SW480 (cell line): ENCODE results near the gene POLD1.
"Not testable (repeated sequence)": the region's sequence is repeated elsewhere in the genome, so short reads cannot be mapped to it uniquely, and the experiment has no call there.

Experiments used
- DNase-seq: peaks from one replicate; pipeline ENCODE4 v3.0.0-alpha.2; 2016; ENCODE audit warnings: low spot score

Gene POLD1

DNA sequence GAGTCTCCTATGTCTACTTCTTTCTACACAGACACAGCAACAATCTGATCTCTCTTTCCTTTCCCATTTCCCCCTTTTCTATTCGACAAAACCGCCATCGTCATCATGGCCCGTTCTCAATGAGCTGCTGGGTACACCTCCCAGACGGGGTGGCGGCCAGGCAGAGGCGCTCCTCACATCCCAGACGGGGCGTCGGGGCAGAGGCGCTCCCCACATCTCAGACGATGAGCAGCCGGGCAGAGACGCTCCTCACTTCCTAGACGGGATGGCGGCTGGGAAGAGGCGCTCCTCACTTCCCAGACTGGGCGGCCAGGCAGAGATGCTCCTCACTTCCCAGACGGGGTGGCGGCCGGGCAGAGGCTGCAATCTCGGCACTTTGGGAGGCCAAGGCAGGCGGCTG is 6.8 kb downstream of the POLD1 start:
- DNase-seq, result not testable (repeated sequence)

DNA sequence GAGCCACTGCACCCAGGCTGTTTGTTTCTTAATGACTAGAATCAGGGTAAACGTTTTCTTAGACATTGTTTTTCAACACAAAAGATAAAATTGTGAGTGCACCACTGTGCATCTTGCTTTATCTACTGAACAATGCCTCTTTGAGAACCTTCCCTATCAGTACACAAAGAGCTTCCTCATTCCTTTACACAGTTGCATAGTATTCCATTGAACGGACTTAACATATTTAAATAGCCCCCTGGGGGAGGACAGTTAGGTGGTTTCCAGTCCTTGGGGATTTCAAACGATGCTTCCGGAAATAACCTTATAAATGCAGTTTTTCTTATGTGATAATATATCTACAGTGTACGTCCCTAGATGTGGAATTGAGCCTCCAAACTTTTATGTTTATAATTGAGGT is 8.6 kb downstream of the POLD1 start:
- no peak for DNase-seq

DNA sequence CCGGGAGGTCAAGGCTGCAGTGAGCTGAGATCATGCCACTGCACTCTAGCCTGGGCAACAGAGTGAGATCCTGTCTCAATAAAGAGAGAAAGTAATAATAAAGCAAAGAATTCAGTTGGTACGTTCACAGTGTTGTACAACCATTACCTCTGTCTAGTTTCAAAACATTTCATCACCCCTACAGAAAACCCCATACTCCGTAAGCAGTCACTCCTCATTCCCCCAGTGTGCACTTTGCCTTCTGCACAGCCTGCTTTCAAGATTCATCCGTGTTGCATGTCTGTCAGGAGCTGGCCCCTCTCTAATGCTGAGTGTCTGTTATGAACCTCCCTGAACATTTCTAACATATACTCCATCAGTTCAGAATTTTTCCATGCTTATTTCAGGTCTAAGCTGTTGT is 9.4 kb downstream of the POLD1 start:
- no peak for DNase-seq

DNA sequence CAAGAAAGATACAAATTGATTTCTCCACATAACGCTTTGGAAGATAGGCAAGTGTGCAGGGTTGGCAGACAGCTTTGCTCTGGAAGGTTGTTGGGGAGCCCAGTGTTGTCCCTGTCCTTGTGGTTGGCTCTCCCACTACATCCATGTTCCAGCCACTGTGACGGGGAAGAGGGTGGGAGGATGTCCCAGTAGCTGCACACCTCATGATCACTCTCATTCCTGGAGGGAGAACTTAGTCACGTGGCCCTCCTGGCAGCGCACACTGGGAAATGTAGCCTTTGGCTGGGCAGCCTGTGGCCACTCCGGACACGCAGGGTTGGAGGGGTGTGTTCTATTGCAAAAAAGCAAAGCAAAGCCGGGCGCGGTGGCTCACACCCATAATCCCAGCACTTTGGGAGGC is 9.9 kb downstream of the POLD1 start:
- no peak for DNase-seq

DNA sequence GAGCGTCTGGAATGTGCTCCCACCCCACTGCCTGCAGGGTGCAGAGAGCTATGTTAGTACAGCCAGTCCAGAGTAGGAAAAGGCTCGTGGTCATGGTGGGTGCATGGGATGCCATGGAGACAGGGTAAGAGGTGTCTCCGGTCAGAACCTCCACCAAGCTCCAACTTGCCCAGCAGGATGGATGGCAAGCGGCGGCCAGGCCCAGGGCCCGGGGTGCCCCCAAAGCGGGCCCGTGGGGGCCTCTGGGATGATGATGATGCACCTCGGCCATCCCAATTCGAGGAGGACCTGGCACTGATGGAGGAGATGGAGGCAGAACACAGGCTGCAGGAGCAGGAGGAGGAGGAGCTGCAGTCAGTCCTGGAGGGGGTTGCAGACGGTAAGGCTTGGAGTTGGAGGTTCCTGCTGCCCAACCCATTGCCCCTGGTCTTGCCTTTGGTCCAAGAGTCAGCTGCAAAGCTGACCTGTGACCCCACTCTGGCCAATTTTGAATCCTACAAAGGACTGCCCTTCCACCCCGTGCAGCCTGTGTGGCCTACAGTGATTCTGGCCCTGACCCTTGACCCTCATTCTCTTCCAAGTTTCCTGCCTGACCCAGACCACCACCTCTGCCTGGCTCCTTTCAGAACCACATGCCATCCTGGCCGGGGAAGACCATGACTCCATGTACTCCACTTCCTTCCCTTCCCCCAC is 14.7 kb downstream of the POLD1 start:
- no peak for DNase-seq

DNA sequence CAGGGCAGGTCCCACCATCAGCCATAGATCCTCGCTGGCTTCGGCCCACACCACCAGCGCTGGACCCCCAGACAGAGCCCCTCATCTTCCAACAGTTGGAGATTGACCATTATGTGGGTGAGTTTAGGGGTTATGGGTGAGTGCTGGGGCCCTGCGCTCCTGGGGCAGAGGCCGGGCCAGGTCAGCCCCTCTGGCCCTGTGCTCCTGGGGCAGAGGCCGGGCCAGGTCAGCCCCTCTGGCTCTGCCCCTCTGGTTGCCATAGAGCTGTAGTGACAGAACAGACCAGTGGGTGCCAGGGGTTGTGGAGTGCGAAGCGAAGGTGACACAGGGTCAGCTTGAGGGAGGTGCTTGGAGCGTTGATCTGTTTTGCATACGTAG is 15.2 kb downstream of the POLD1 start:
- no peak for DNase-seq

DNA sequence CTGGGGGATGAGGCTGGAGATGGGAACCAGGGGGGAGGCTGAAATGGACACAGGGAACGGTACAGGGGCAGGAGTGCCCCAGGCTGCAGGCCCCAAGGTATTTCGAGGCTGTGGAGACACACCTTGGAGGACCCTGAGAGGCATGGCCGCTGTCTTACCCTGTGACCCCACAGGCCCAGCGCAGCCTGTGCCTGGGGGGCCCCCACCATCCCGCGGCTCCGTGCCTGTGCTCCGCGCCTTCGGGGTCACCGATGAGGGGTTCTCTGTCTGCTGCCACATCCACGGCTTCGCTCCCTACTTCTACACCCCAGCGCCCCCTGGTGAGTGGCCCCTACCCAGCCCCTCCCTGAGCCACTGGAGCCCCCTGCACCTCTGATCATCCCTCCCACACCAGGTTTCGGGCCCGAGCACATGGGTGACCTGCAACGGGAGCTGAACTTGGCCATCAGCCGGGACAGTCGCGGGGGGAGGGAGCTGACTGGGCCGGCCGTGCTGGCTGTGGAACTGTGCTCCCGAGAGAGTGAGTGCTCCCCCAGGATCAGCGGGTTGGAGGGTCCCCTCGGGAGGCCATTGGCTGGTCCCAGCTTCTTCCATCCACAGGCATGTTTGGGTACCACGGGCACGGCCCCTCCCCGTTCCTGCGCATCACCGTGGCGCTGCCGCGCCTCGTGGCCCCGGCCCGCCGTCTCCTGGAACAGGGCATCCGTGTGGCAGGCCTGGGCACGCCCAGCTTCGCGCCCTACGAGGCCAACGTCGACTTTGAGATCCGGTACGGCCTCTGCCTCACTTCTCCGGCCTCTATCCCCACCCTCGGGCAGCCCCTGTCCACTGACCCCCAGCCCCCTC is 17.7 kb downstream of the POLD1 start:
- DNase-seq, result no peak

DNA sequence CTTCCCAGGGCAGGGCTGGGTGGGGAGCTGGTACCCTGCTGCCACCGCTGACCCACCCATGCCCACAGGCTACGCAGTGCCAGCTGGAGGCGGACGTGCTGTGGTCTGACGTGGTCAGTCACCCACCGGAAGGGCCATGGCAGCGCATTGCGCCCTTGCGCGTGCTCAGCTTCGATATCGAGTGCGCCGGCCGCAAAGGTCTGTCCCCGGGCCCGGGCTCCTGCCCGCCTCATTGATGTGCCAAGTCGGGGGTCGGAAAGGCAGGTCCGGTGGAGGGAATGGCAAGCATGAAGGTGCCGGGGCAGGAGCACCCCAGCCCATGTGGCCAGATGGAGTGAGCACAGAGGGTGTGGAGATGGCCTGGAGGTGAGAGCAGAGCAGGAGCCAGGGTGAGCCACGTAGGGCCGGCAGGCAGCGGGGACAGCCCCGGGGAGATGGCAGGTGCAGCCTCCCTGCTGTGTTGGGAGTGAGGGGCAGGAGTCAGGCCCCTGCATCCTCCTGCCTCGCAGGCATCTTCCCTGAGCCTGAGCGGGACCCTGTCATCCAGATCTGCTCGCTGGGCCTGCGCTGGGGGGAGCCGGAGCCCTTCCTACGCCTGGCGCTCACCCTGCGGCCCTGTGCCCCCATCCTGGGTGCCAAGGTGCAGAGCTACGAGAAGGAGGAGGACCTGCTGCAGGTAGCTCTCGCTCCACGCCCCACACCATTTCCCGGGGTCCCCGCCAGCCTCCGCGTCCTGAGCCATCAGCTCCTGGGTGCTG is 18.6 kb downstream of the POLD1 start:
- DNase-seq, result no peak

DNA sequence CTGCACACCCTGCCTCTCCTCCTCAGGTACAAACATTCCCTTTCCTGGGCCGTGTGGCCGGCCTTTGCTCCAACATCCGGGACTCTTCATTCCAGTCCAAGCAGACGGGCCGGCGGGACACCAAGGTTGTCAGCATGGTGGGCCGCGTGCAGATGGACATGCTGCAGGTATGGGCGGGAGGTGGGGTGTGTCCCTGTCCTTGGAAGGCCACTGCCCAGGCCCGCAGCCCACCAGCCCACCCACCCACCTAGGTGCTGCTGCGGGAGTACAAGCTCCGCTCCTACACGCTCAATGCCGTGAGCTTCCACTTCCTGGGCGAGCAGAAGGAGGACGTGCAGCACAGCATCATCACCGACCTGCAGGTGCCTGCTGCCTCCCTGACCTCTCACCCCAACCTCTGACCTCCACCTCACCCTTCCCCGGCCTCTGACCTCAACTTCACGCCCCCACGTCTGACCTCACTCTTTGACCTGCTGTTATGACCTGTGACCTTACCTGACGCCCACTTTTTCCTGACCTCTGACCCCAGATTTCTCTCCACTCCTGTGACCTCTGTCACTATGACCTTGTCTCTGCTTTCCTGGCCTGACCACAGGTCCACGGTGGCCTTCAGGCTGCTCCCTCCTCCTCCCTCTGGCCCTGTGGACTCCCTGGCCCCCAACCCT is 22.1 kb downstream of the POLD1 start:
- DNase-seq, result no peak

DNA sequence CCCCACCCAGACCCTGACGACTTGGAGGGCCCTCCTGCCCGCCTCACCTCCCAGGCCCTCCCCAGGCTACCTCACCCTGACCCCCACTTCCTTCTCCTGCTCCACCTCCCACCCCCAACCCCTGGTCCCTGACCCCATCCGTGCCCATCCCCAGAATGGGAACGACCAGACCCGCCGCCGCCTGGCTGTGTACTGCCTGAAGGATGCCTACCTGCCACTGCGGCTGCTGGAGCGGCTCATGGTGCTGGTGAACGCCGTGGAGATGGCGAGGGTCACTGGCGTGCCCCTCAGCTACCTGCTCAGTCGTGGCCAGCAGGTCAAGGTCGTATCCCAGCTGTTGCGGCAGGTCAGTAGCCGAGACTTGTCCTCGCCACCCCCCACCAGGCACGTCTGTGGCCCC is 22.7 kb downstream of the POLD1 start:
- no peak for DNase-seq

DNA sequence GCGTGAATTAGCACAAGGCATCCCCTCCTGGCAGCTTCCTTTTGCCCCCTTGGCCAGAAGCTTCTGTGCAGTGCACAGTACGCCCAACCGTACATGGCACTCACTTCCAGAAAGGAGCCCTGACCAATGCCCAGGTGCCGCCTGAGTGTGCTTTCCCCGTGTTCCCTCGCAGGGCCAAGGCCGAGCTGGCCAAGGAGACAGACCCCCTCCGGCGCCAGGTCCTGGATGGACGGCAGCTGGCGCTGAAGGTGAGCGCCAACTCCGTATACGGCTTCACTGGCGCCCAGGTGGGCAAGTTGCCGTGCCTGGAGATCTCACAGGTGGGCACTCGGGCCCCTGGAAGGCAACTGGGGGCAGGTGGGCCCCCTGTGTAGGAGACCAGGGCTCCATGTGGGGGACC is 25.2 kb downstream of the POLD1 start:
- DNase-seq, result no peak

DNA sequence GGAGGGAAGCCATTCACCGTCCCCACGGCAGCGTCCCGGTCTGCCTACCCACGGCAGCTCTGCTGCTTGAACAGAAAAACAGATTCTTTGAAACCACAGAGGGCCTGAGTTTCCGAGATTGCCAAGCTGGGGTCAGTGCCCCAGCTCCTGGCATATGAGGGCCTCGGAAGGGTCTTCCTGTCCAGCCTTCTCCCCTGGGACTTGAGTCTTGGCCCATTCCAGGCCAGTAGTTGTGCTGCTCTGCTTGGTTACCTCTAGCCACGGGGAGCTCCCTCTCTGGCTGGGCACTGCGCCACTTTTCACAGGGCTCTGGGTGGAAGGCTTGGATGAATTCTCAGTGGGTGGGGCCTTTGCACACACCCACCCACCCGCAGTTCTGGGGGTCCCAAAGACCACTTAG is 26.0 kb downstream of the POLD1 start:
- DNase-seq, result no peak

DNA sequence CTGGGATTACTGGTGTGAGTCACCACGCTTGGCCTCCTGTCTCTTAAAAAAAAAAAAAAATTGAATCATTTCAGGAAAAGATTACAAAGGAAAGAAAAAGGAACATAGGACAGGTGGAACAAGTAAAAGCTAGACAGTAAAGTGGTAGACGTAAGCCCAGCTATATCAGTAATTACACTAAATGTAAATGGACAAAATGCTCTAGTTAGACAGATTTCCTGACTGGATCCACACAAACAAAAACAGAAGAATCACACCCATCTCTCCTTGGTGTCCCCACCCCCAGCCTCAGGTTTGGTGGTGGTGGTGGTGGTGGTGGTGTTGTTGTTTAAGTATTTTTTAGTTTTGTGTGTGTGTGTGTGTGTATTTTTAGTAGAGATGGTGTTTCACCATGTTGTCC is 28.3 kb downstream of the POLD1 start:
- no peak for DNase-seq

DNA sequence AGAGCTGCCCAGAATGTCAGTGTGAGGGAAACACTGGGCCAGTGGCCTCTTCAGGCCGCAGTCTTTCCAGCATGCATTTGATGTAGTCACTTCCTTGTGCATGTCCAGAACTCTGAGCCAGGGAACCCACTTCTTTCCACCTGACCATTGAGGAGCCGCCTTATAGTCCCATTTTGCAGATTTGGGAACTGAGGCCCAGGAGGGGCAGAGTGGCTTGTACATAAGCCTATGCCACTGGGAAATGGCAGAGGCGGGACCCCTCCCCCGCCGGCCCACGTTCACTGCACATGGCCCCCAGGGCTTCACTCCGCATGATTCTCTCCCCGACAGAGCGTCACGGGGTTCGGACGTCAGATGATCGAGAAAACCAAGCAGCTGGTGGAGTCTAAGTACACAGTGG is 28.9 kb downstream of the POLD1 start:
- no peak for DNase-seq

DNA sequence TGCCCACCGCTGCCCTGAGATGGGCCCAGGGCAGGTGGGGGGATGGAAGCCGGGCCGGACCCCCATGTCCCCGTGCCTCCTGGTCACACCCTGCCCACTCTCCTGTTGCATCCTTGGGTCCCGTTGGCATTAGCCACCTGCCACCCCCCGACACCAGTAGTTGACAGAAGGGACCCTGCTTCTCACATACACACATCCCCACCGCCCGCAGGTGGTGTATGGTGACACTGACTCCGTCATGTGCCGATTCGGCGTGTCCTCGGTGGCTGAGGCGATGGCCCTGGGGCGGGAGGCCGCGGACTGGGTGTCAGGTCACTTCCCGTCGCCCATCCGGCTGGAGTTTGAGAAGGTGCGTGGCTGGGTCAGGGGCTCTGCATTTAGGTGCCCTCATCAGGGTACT is 29.4 kb downstream of the POLD1 start:
- DNase-seq, result no peak

DNA sequence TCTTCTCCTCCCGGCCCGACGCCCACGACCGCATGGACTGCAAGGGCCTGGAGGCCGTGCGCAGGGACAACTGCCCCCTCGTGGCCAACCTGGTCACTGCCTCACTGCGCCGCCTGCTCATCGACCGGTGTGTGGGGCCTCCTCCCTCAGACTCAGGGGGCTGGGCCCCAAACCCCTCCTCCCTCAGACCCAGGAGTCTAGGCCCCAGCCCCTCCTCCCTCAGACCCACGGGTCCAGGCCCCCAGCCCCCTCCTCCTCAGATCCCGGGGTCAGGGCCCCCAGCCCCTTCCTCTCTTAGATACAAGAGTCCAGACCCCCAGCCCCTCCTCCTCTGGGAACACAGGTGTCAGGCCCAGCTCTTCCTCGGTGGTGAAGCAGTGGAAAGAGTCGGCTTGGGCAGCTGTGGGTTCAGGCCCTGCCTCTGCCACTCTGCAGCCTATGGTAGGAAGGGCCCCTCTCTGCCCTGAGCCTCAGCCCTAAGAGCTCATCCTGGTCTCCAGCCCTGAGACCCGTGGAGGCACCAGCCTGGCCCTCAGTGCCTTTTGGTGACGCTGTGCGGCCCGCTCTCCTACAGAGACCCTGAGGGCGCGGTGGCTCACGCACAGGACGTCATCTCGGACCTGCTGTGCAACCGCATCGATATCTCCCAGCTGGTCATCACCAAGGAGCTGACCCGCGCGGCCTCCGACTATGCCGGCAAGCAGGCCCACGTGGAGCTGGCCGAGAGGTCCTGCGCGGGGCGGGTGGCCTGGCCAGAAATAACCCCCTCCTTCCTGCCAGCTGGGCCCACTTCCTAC is 30.9 kb downstream of the POLD1 start:
- DNase-seq, result no peak

DNA sequence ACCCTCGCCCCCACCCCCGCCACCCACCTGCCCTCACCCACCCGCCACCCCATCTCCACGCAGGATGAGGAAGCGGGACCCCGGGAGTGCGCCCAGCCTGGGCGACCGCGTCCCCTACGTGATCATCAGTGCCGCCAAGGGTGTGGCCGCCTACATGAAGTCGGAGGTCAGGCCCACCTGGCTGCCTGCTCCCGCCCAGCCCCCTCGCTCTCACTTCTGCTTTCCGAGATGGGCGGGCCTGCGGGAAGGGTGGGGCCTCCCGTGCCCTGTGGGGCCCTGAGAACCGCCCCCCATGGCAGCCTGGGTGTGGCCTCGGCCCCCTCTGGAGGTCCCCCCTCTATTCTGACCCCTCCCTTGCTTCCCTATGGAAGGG is 31.5 kb downstream of the POLD1 start:
- no peak for DNase-seq

DNA sequence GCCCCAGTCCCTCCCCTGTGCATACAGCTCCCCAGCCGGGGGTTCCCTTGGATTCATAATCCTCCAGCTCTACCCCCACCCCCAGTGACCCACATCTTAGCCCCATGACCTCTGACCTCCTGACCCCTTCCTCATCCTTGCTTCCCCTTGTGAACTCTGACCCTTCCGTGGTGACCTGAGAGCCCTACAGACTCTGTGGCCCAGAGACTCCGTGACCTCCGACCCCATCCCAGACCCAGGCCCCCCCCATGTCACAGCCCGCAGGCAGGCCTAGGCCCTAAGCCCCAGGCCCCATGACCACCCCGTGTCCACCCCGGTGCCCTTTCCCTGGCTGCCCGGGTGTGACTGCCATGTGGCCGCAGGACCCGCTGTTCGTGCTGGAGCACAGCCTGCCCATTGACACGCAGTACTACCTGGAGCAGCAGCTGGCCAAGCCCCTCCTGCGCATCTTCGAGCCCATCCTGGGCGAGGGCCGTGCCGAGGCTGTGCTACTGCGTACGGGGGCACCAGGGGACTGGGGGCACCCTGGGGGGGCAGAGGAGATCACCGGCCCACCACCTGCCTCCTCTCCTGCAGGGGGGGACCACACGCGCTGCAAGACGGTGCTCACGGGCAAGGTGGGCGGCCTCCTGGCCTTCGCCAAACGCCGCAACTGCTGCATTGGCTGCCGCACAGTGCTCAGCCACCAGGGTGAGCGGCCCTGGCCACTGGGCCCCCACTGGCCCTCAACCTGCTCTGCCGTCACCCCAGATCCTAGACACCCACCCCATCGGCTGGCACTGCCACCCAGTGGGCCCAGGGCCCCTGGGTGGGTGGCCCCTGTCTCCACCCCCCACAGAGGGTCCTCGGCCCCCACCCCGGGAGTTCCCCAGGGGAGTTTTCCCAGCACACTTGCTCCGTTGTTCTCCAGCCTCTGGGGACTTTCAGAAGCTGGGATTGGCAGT is 32.2 kb downstream of the POLD1 start:
- DNase-seq, result no peak

DNA sequence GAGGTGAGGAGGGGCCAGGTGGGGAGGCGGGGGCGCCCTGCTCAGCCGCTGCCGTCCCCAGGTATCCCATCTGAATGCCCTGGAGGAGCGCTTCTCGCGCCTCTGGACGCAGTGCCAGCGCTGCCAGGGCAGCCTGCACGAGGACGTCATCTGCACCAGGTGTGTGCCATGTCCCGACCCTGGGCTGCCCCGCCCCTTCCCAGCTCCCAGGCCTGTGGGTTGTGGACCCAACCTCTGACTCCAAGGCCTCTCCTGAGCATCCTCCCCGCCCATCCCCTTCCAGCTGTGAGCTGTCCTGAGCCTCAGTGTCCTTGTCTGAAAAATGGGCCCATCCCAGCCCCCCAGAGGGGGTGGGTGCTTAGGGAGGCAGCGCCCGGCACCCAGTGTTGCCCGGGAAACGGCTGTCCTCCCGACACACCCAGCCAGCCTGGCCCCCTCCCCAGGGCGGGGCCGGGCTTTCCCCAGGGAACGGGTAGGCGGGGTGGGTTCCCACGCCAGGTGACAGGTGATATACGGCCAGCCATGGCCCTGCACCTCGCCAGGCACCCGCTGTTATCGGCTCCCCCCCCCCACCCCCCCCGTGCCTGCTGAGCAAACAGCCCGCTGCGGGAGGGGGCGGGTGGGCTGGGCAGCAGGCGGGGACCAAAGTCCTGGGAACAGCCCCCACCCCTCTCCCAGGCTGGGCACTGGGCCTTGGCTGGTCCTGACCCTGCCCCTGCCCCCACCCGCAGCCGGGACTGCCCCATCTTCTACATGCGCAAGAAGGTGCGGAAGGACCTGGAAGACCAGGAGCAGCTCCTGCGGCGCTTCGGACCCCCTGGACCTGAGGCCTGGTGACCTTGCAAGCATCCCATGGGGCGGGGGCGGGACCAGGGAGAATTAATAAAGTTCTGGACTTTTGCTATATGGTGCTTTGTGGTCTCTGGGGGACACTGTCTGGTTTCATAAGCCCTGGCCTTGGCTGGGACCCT is 33.2 kb downstream of the POLD1 start:
- DNase-seq, result peak; percentile 58
